GM12801 (cell line): Measurements from ENCODE around the gene CHAF1A.

Experiments used
- TF ChIP-seq, protein P1 (sequence below): IDR thresholded peaks from one replicate; pipeline ENCODE4 v1.5.1; 2011; ENCODE audit warnings: control low read depth; ENCODE audit not compliant: insufficient read length; ENCODE audit errors: extremely low read depth

CHAF1A gene

GRCh38 chr19:4368128-4368820 is 34.2 kb upstream of the CHAF1A start:
- TF ChIP-seq, protein P1, sequence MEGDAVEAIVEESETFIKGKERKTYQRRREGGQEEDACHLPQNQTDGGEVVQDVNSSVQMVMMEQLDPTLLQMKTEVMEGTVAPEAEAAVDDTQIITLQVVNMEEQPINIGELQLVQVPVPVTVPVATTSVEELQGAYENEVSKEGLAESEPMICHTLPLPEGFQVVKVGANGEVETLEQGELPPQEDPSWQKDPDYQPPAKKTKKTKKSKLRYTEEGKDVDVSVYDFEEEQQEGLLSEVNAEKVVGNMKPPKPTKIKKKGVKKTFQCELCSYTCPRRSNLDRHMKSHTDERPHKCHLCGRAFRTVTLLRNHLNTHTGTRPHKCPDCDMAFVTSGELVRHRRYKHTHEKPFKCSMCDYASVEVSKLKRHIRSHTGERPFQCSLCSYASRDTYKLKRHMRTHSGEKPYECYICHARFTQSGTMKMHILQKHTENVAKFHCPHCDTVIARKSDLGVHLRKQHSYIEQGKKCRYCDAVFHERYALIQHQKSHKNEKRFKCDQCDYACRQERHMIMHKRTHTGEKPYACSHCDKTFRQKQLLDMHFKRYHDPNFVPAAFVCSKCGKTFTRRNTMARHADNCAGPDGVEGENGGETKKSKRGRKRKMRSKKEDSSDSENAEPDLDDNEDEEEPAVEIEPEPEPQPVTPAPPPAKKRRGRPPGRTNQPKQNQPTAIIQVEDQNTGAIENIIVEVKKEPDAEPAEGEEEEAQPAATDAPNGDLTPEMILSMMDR = no peak

- TF ChIP-seq, protein P1 = no peak
Observed at GRCh38 chr19:4369109-4369887, 33.1 kb upstream of the CHAF1A start.

DNA sequence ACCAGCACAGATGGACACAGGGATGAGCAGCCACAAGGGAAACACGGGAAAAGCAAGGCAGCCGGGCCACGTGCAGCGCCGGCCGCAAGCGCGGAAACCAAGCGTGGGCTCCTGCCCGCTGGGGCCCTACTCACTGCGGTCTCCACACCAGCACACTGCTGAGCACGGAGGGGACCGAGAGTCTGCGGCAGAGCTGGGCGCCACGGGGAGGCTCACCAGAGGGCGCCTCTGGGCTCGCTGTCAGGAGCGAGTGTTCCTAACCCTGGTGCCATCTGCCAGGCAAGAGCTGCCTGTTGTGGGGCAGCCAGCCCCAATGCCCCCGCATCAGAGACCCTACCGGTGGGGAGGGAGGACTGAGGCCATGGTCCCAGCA is 32.6 kb upstream of the CHAF1A start:
- TF ChIP-seq, protein P1 = no peak

DNA sequence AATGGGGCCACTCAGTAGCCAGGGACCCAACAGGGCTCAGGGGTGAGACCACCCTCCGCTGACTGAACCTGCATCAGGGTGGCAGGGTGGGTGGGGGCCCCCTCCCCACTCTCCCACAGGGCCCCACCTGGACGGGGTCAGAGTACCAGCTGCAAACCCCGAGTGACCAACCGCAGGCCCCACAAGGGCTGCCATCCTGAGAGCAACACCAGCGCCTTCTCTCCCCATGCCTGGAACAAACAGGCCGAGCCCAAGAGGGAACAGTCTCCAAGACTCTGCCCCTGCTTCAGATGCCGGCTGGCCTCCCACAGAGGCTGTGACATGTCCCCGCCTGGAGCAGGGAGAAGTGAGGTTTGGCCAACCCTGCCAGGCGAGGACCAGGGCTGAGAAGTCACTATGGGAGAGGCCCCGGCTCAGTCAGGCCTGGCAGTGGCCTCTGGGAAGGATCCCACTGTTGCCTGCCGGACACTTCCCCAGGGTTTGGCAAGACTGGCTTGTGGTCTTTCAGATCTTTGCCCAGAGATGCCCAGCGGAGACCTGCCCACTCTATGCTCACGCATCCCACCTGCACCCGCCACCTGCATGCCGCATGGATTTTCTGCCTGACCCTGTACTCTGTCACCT is 31.9 kb upstream of the CHAF1A start:
- TF ChIP-seq, protein P1 = no peak

GRCh38 chr19:4371247-4372164 is 30.9 kb upstream of the CHAF1A start:
- TF ChIP-seq, protein P1 = no peak

DNA sequence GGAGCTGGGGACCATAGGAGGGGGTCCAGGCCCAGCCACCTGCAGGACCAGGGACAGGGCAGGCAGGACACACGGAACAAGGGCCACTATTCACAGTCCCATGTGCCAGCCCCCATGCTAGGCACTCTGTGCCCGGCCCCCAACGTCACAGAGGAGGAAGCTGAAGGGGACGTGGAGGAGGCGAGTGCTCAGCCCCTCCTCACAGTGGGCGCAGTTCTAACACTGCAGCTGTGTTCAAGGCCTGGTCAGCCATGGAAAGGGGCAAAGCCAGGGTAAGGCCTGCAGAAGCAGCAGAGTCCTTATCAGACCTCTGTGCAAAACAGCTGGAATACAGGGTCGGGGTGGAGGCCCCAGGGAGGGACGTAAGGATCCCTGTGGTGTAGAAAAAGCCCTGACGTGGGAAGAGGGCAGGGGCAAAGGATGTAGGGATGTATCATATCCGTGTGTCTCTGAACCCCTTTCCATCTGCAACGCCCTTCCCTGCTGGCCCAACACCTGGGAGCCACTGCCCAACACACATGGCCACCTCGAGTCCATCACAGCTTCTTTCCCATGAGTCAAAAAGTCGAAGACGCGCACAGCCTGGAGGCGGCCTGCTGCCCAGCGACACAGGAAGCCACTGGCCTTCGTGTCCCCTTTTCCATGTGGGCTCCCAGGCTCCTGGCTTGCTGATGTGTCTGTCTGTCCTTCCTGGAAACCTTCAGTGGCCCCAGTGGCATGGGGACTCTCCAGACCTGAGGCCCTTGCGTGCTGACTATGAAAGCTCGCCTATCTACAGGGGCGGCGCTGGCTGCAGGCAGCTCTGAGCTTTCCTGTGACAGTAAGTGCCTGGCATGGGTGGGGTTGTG is 30.1 kb upstream of the CHAF1A start:
- TF ChIP-seq, protein P1 = no peak
